Glomerular visceral epithelial cell (primary cell): Measurements from ENCODE around the gene NUDT22.

ENCODE experiments used
- DNase-seq: peaks from one replicate; pipeline ENCODE4 v3.0.0-alpha.2; 2016; ENCODE audit errors: extremely low spot score

The NUDT22 gene

GRCh38 chr11:64269540-64270220 is 43.6 kb downstream of the NUDT22 start:
- peak; percentile 99 for DNase-seq

DNA sequence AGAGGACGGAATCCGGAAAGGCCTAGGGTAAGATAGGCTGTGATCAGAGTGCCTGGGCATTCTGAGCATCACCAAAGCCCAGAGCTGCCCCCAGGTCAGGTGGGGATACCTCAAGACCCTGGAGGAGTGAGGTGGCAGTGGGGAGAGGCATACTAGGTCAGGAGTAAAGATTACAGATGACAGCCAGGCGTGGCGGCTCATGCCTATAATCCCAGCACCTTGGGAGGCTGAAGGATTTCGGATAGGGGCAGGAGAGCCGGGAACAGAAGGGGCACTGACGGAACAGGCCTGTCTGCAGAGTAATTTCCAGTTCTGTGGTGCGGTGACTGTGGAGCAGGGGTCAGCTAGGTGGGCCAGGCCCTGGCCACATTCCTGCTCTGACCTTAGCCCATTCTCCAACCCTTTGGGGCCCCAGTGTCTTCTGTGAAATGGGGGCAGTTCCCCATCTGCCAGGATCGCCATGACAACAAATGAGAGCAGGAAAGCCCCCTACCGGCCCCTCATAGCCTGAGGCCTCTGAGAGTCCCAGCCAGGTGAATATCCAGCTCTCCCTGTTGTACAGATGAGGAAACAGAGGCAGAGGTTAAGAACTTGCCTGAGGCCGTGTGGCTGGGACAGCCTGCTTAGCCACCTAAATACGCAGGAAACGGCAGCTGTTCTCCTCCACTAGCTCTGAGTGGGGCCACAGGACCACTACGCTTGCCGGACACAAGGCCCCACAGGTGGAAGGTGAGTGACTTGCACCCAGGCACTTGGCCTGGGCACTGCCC is 49.1 kb downstream of the NUDT22 start:
- no peak for DNase-seq

- no peak for DNase-seq
Measured at GRCh38 chr11:64275841-64276240, 49.8 kb downstream of the NUDT22 start.

DNA sequence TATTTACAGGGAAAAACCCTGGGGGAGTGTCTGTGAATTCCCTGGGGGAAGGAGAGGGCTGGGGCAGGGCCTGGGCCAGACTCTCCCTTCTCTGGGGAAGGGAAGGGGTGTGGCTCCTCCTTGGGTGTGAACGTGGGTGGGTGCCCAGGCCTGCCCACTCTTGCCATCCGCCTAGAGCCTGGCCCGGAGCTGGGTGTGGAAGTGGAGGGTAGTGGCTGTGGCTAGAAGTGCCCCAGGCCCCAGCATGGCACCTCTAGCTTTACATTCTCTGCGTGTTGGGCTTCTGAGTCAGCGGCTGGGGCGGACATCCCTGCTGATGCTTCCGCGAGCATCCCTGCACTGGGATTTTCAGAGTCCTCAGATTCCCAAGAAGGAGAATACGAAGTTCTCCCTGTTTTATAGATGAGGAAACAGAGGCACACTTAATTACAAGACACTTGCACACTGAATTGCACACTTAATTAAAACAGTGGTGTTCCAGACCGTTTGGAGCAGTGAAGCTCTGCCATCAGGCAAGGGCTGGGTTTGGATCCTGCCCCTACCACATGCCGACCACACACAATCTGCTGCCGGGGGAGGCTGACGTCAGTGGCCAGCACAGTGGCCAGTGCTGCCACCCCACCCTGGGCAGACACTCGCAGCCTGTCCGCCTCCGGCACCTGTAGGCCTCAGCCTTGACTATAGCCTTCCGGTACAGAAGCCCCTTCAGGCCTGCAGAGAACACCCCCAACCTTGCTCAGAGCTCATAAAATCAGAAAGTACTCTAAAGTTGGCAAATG is 50.8 kb downstream of the NUDT22 start:
- DNase-seq = no peak

DNA sequence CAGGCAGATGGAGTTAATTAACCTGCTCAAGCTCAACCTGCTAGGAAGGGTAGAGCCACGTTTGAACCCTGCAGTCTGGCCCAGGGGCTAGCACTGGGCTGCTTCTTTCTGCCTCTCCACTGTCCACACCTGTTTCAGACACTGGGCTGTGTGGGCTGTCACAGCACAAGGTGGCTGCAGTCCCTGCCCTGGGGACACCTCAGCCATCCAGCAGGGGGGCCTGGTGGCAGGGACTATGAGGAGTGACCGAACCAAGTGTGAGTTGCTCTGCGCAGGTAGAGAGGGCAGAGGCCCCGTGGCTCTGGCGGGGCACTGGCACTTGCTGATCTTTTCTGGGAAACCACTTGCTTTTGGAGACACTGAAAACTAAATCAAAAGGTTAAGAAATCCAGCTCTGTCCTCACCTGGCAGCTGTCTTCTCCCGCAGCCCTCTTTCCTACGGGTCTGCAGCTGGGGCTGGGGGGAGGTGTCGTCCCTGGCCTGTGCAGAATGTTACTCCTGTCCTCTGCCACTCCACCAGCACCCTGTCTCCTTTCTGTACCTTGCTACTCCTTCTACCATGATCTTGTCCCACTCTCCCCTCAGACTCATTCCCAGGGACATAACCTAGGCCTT is 52.6 kb downstream of the NUDT22 start:
- no peak for DNase-seq
